ENCODE measurements around the gene CDKN2B. TPM values are rescaled to one million over a fixed set of nuclear protein-coding genes. Genes with fewer than 3 reads are reported as not detected.
A peak's percentile ranks its signal among the peaks of the same experiment; 100 is the strongest.

Gene CDKN2B
- total RNA-seq, 1 experiment from 2014 or later, result 32.2 TPM

- Histone ChIP-seq H3K4me3 (ENCODE audit: low read length) (no peak overlapping the region), H3F3A (ENCODE audit: low read length, unreplicated experiment) (no peaks in the 10 kb centered on the region), H3K9me3 (ENCODE audit: low read length) (no peaks in the 10 kb centered on the region), H3K27ac (ENCODE audit: low read length) (no peak overlapping the region), H3K4me2 (ENCODE audit: low read length) (no peak overlapping the region; the same call in 1 of the 2 replicates), H4K20me1 (ENCODE audit: low read length) (peaks cover 8% of the 10 kb centered on the region), H3K36me3 (ENCODE audit: low read depth, low read length) (peaks cover 5% of the 10 kb centered on the region; the same call in 1 of the 2 replicates), H3K9me2 (replicated peaks; ENCODE audit: low read length) (no peaks in the 10 kb centered on the region), H2AFZ (ENCODE audit: low read length) (no peak overlapping the region), H3K79me2 (ENCODE audit: low read length) (peaks cover 80% of the 10 kb centered on the region), H3K9ac (ENCODE audit: low read length) (no peak overlapping the region), H3K27me3 (ENCODE audit: low read length) (no peaks in the 10 kb centered on the region), H3K4me1 (ENCODE audit: insufficient read depth, low read length) (peaks cover 7% of the 10 kb centered on the region)
- ChIA-PET POLR2A (ENCODE audit: unreplicated experiment) (no interaction called here), CTCF (no interaction called here)
- ATAC-seq (no peak), DNase-seq (no peak)
- TF ChIP-seq CTCF (conservative IDR thresholded peaks at IDR 0.05; ENCODE audit: low read depth, low read length), result no peak
- TSS peak; percentile 1 for BruUV-seq (replicated peaks)
- intact Hi-C loops (cut with micrococcal nuclease), result loop anchor here (5.0 kb wide), 3 partner anchors 37 to 152 kb away; no protein-coding TSS in a partner anchor
Measured at GRCh38 chr9:22005021-22005701, 3.9 kb downstream of the CDKN2B start.

GRCh38 chr9:22002038-22002437, 7.1 kb downstream of the CDKN2B start:
- BruUV-seq (replicated peaks), result no TSS peak
- H3K4me2 ChIP-seq (ENCODE audit: low read length), result no peak overlapping the region; the same call in 1 of the 2 replicates
- H3K27me3 ChIP-seq (ENCODE audit: low read length), result no peaks in the 10 kb centered on the region
- ChIA-PET POLR2A (ENCODE audit: unreplicated experiment) (no interaction called here), CTCF (no interaction called here)
- H3K4me1 ChIP-seq (ENCODE audit: insufficient read depth, low read length), result peaks cover 11% of the 10 kb centered on the region
- no peak for ATAC-seq
- peaks cover 88% of the 10 kb centered on the region for H3K79me2 ChIP-seq (ENCODE audit: low read length)
- no peaks in the 10 kb centered on the region for H3F3A ChIP-seq (ENCODE audit: low read length, unreplicated experiment)
- H3K27ac ChIP-seq (ENCODE audit: low read length), result no peak overlapping the region
- H4K20me1 ChIP-seq (ENCODE audit: low read length), result no peaks in the 10 kb centered on the region
- H3K4me3 ChIP-seq (ENCODE audit: low read length), result no peak overlapping the region
- H3K36me3 ChIP-seq (ENCODE audit: low read depth, low read length), result peaks cover 5% of the 10 kb centered on the region; the same call in 1 of the 2 replicates
- intact Hi-C loops (cut with micrococcal nuclease), result no loop called here
- no peak for DNase-seq
- no peaks in the 10 kb centered on the region for H3K9me3 ChIP-seq (ENCODE audit: low read length)
- no peak for TF ChIP-seq EZH2 (IDR thresholded peaks at IDR 0.05; ENCODE audit: low read length, unreplicated experiment)
- no peak for TF ChIP-seq EZH2phosphoT487 (IDR thresholded peaks at IDR 0.05; ENCODE audit: borderline replicate concordance, low read length)
- TF ChIP-seq CTCF (conservative IDR thresholded peaks at IDR 0.05; ENCODE audit: low read depth, low read length), result no peak
- no peaks in the 10 kb centered on the region for H3K9me2 ChIP-seq (replicated peaks; ENCODE audit: low read length)
- H2AFZ ChIP-seq (ENCODE audit: low read length), result no peak overlapping the region
- no peak overlapping the region for H3K9ac ChIP-seq (ENCODE audit: low read length)

- Histone ChIP-seq H3K4me1 (ENCODE audit: insufficient read depth, low read length) (peaks cover 22% of the 10 kb centered on the region), H3K79me2 (ENCODE audit: low read length) (peaks cover 87% of the 10 kb centered on the region), H2AFZ (ENCODE audit: low read length) (no peak overlapping the region), H3K36me3 (ENCODE audit: low read depth, low read length) (no peaks in the 10 kb centered on the region), H3K9ac (ENCODE audit: low read length) (no peak overlapping the region), H3K4me2 (ENCODE audit: low read length) (0 out of 2 replicates have a peak overlapping the region, but pooled peaks have one; percentile 4), H3K4me3 (ENCODE audit: low read length) (no peak overlapping the region), H4K20me1 (ENCODE audit: low read length) (0 out of 2 replicates have a peak, but pooled peaks cover under 1% of the 10 kb centered on the region), H3K9me2 (replicated peaks; ENCODE audit: low read length) (no peaks in the 10 kb centered on the region), H3F3A (ENCODE audit: low read length, unreplicated experiment) (no peaks in the 10 kb centered on the region), H3K27ac (ENCODE audit: low read length) (no peak overlapping the region), H3K27me3 (ENCODE audit: low read length) (no peaks in the 10 kb centered on the region), H3K9me3 (ENCODE audit: low read length) (no peaks in the 10 kb centered on the region)
- no TSS peak for BruUV-seq (replicated peaks)
- ChIA-PET CTCF (no interaction called here), POLR2A (ENCODE audit: unreplicated experiment) (no interaction called here)
- intact Hi-C loops (cut with micrococcal nuclease), result loop anchor here (10.0 kb wide), 1 partner anchor 447 kb away; the partner anchor contains the start of gene DMRTA1
- TF ChIP-seq EZH2phosphoT487 (IDR thresholded peaks at IDR 0.05; ENCODE audit: borderline replicate concordance, low read length), result no peak
- no peak for TF ChIP-seq EZH2 (IDR thresholded peaks at IDR 0.05; ENCODE audit: low read length, unreplicated experiment)
- DNase-seq (no peak), ATAC-seq (no peak)
Measured at GRCh38 chr9:21998026-21998425, 11.1 kb downstream of the CDKN2B start.

Measured in PC-3 (cell line).